Upper lobe of right lung (tissue), 1 donor: ENCODE measurements around the gene DGKE. TPM values are rescaled to one million over a fixed set of nuclear protein-coding genes. Genes with fewer than 3 reads are reported as not detected.
A peak's percentile ranks its signal among the peaks of the same experiment; 100 is the strongest.

Experiments
- ATAC-seq: fragments of 200-7000 bp; cut with Tn5 transposase; one replicate; pipeline ENCODE4 v1.9.1; 2020; ENCODE audit warnings: mild to moderate bottlenecking, moderate library complexity
- DNase-seq: peaks from one replicate; pipeline ENCODE4 v3.0.0-alpha.2; 2020
- H3K27ac ChIP-seq: fragments of 200-600 bp; one replicate; pipeline ENCODE4 v1.8.0; 2022
- H3K27me3 ChIP-seq: fragments of 200-600 bp; one replicate; pipeline ENCODE4 v1.8.0; 2022; ENCODE audit warnings: mild to moderate bottlenecking
- H3K36me3 ChIP-seq: fragments of 200-600 bp; one replicate; pipeline ENCODE4 v1.8.0; 2022
- H3K4me1 ChIP-seq: fragments of 200-600 bp; one replicate; pipeline ENCODE4 v1.8.0; 2022
- H3K4me3 ChIP-seq: fragments of 200-600 bp; one replicate; pipeline ENCODE4 v1.8.0; 2022; ENCODE audit warnings: mild to moderate bottlenecking
- H3K9me3 ChIP-seq: fragments of 200-600 bp; one replicate; pipeline ENCODE4 v1.8.0; 2022
- CTCF ChIP-seq: fragments of 200-600 bp; IDR thresholded peaks from one replicate; pipeline ENCODE4 v1.8.0; 2022; ENCODE audit warnings: antibody characterized with exemption
- intact Hi-C: fragments of 100-400 bp; cut with DNase I; formaldehyde crosslinking; loops from one replicate; pipeline ENCODE4 v1.11.0; 2022
- total RNA-seq: library from RNA; stranded (reverse); fragmentation: NEBNext Ultra II Directional; extraction: Animal tissue kit (Norgen Biotek cat#: 25700); gene quantifications from one replicate; pipeline ENCODE4 v1.2.1, GENCODE V29; 2021
- donor health status: DM: no; HTN: yes; CAD: no; lungs with severe emphysema.

The DGKE gene
- total RNA-seq, 1 donor from 2014 or later, result 10.4 TPM

GRCh38 chr17:56867948-56868376, 34.0 kb downstream of the DGKE start:
- Histone ChIP-seq H3K27ac (no peak overlapping the region), H3K9me3 (no peaks in the 10 kb centered on the region), H3K4me3 (no peak overlapping the region), H3K27me3 (no peaks in the 10 kb centered on the region), H3K36me3 (peaks cover 4% of the 10 kb centered on the region), H3K4me1 (no peaks in the 10 kb centered on the region)
- intact Hi-C loops, result no loop called here
- no peak for ATAC-seq
- TF ChIP-seq CTCF, result no peak
- no peak for DNase-seq

- TF ChIP-seq CTCF, result no peak
- Histone ChIP-seq H3K4me3 (no peak overlapping the region), H3K9me3 (no peaks in the 10 kb centered on the region), H3K27ac (no peak overlapping the region), H3K4me1 (no peaks in the 10 kb centered on the region), H3K36me3 (no peaks in the 10 kb centered on the region), H3K27me3 (no peaks in the 10 kb centered on the region)
- intact Hi-C loops, result no loop called here
- ATAC-seq (no peak), DNase-seq (no peak)
Observed at GRCh38 chr17:56868716-56869115, 34.8 kb downstream of the DGKE start.

- ATAC-seq (no peak), DNase-seq (no peak)
- Histone ChIP-seq H3K9me3 (no peaks in the 10 kb centered on the region), H3K36me3 (no peaks in the 10 kb centered on the region), H3K4me1 (no peaks in the 10 kb centered on the region), H3K27me3 (no peaks in the 10 kb centered on the region), H3K27ac (no peak overlapping the region), H3K4me3 (no peak overlapping the region)
- intact Hi-C loops, result no loop called here
- no peak for TF ChIP-seq CTCF
Observed at GRCh38 chr17:56870081-56870651, 36.2 kb downstream of the DGKE start.

- no peaks in the 10 kb centered on the region for H3K27me3 ChIP-seq
- no peak overlapping the region for H3K27ac ChIP-seq
- no peaks in the 10 kb centered on the region for H3K9me3 ChIP-seq
- no peak for TF ChIP-seq CTCF
- no peak for DNase-seq
- no peaks in the 10 kb centered on the region for H3K36me3 ChIP-seq
- peak; percentile 35 for ATAC-seq
- no peak overlapping the region for H3K4me3 ChIP-seq
- no peaks in the 10 kb centered on the region for H3K4me1 ChIP-seq
- intact Hi-C loops, result no loop called here
Observed at GRCh38 chr17:56876766-56877179, 42.8 kb downstream of the DGKE start.

- Histone ChIP-seq H3K27ac (no peak overlapping the region), H3K9me3 (no peaks in the 10 kb centered on the region), H3K4me3 (no peak overlapping the region), H3K4me1 (no peaks in the 10 kb centered on the region), H3K36me3 (no peaks in the 10 kb centered on the region), H3K27me3 (no peaks in the 10 kb centered on the region)
- no peak for TF ChIP-seq CTCF
- DNase-seq (no peak), ATAC-seq (no peak)
- intact Hi-C loops, result no loop called here
Observed at GRCh38 chr17:56879280-56879679, 45.3 kb downstream of the DGKE start.

GRCh38 chr17:56880133-56880532, 46.2 kb downstream of the DGKE start:
- Histone ChIP-seq H3K9me3 (no peaks in the 10 kb centered on the region), H3K4me3 (no peak overlapping the region), H3K27ac (no peak overlapping the region), H3K27me3 (no peaks in the 10 kb centered on the region), H3K4me1 (no peaks in the 10 kb centered on the region), H3K36me3 (no peaks in the 10 kb centered on the region)
- no peak for TF ChIP-seq CTCF
- intact Hi-C loops, result no loop called here
- peak; percentile 78 for ATAC-seq
- no peak for DNase-seq
